K562 (cell line): ENCODE data around the gene ZMPSTE24. TPM values are rescaled to one million over a fixed set of nuclear protein-coding genes. Genes with fewer than 3 reads are reported as not detected.

ENCODE experiments used
- ATAC-seq: fragments of 200-7000 bp; cut with Tn5 transposase; 3 replicates; pipeline ENCODE4 v1.9.1; 2020; ENCODE audit warnings: moderate library complexity
- BruUV-seq: library from RNA; stranded (reverse); fragments of 400-500 nt; replicated peaks from 2 replicates; lab custom pipeline; 2021; lab: Mats Ljungman, UMichigan
- CTCF ChIA-PET: fragments of 300-600 bp; formaldehyde crosslinking; extraction: SDS; loops from one replicate; lab custom pipeline; 2021; ENCODE audit warnings: low intra/inter-chr PET ratio; lab: Yijun Ruan, JAX
- POLR2A ChIA-PET: fragments of 300-600, 350-650 bp; sonication (Branson Sonifier 250); formaldehyde crosslinking; extraction: SDS; loops from one replicate; lab custom pipeline; 2021; ENCODE audit warnings: antibody characterized with exemption, inconsistent platforms; lab: Yijun Ruan, JAX
- DNase-seq, 4 experiments: peaks; one replicate each; pipeline versions ENCODE4 v3.0.0 to v3.0.0-alpha.2; 2011 to 2018; ENCODE audit warnings: low spot score in 3 of 4, mixed read lengths in 3 of 4; ENCODE audit errors: extremely low read depth in 1 of 4
- FAIRE-seq: peaks from 2 replicates; lab custom pipeline; 2011; peaks lifted over from hg19 to GRCh38; lab: Jason Lieb, UNC
- H2AFZ ChIP-seq: 2 replicates; pipeline ENCODE4 v1.6.0; 2011; ENCODE audit warnings: low read depth, low read length, control low read depth, inconsistent platforms
- H3K27ac ChIP-seq: fragments of 200-600 bp; 3 replicates; pipeline ENCODE4 v1.8.0; 2011; ENCODE audit warnings: low read depth, mild to moderate bottlenecking, control low read depth, inconsistent platforms, low read length, moderate library complexity, mixed read lengths; ENCODE audit errors: extremely low read depth
- H3K27me3 ChIP-seq, 2 experiments: fragments of 300-600 bp in 1 of 2; 2 replicates in 1 of 2; 3 replicates in 1 of 2; pipeline versions ENCODE4 v1.6.0 to v1.8.0; 2011; ENCODE audit warnings: inconsistent platforms in 2 of 2, low read length in 2 of 2, mild to moderate bottlenecking in 1 of 2, mixed read lengths in 1 of 2, moderate library complexity in 1 of 2; ENCODE audit not compliant: control insufficient read depth in 2 of 2, insufficient read depth in 2 of 2
- H3K36me3 ChIP-seq: fragments of 300-600 bp; 3 replicates; pipeline ENCODE4 v1.8.0; 2011; ENCODE audit warnings: mild to moderate bottlenecking, low read length, inconsistent platforms; ENCODE audit not compliant: control insufficient read depth, insufficient read depth
- H3K4me1 ChIP-seq, 2 experiments: fragments of 200-600 bp in 1 of 2; replicated peaks in 1 of 2; 2 replicates in 1 of 2; 3 replicates in 1 of 2; pipeline versions ENCODE4 v1.5.1 to v1.8.0; 2011; ENCODE audit warnings: inconsistent platforms in 2 of 2, low read length in 2 of 2, mild to moderate bottlenecking in 1 of 2, mixed read lengths in 1 of 2, moderate library complexity in 1 of 2; ENCODE audit not compliant: control insufficient read depth in 2 of 2, insufficient read depth in 2 of 2
- H3K4me2 ChIP-seq: 2 replicates; pipeline ENCODE4 v1.6.1; 2011; ENCODE audit warnings: low read length, control low read depth, inconsistent platforms, mixed read lengths; ENCODE audit not compliant: insufficient read depth
- H3K4me3 ChIP-seq: fragments of 200-600 bp; sonication (generic), shearing (Covaris generic); 2 replicates; pipeline ENCODE4 v1.5.1; 2016; ENCODE audit warnings: control low read depth, inconsistent platforms
- H3K79me2 ChIP-seq: fragments of 200-600 bp; 3 replicates; pipeline ENCODE4 v1.8.0; 2011; ENCODE audit warnings: low read length, inconsistent platforms; ENCODE audit not compliant: control insufficient read depth, insufficient read depth
- H3K9ac ChIP-seq, 2 experiments: 2 replicates each; pipeline versions ENCODE4 v1.6.0 to v1.6.1; 2011; ENCODE audit warnings: low read depth in 2 of 2, low read length in 2 of 2, control low read depth in 1 of 2, inconsistent platforms in 1 of 2, mild to moderate bottlenecking in 1 of 2, mixed read lengths in 1 of 2; ENCODE audit not compliant: insufficient read depth in 1 of 2
- H3K9me1 ChIP-seq: one replicate; pipeline ENCODE4 v1.6.0; 2011; ENCODE audit warnings: inconsistent platforms, mild to moderate bottlenecking, low read length, moderate library complexity; ENCODE audit not compliant: control insufficient read depth, insufficient read depth
- H3K9me3 ChIP-seq: replicated peaks from 2 replicates; pipeline ENCODE4 v1.5.1; 2011; ENCODE audit warnings: low read depth, low read length, inconsistent platforms; ENCODE audit not compliant: control insufficient read depth, insufficient read depth
- H4K20me1 ChIP-seq: replicated peaks from 2 replicates; pipeline ENCODE4 v1.6.1; 2011; ENCODE audit warnings: low read length, inconsistent platforms, mixed read lengths; ENCODE audit not compliant: control insufficient read depth, insufficient read depth
- DNMT1 ChIP-seq: fragments of 450-650 bp; IDR thresholded peaks from 2 replicates; pipeline ENCODE4 v1.6.1; 2016; ENCODE audit warnings: antibody characterized with exemption, mild to moderate bottlenecking
- ETV5 ChIP-seq: sonication (generic); formaldehyde crosslinking; IDR thresholded peaks from 2 replicates; pipeline ENCODE4 v1.4.0; 2020; ENCODE audit warnings: low read depth, mild to moderate bottlenecking, missing genetic modification reagents
- FOSL1 ChIP-seq: fragments of 200-800 bp; sonication (Bioruptor generic); conservative IDR thresholded peaks from 2 replicates; pipeline ENCODE4 v1.6.1; 2016; ENCODE audit warnings: missing genetic modification characterization, missing compliant biosample characterization
- L3MBTL2 ChIP-seq: fragments of 450-650 bp; IDR thresholded peaks from 2 replicates; pipeline ENCODE4 v1.6.1; 2016; ENCODE audit warnings: mild to moderate bottlenecking, moderate library complexity
- MCM5 ChIP-seq: fragments of 450-650 bp; IDR thresholded peaks from 2 replicates; pipeline ENCODE4 v1.6.1; 2016; ENCODE audit warnings: low read depth
- NR2C1 ChIP-seq, 2 experiments: fragments of 450-650 bp; IDR thresholded peaks; 2 replicates each; pipeline ENCODE4 v1.6.1; 2017; ENCODE audit warnings: mild to moderate bottlenecking in 2 of 2, antibody characterized with exemption in 1 of 2, inconsistent platforms in 1 of 2, missing compliant biosample characterization in 1 of 2, missing genetic modification characterization in 1 of 2
- PHB2 ChIP-seq: fragments of 450-650 bp; IDR thresholded peaks from 2 replicates; pipeline ENCODE4 v1.6.1; 2017; ENCODE audit warnings: low read depth
- ZNF165 ChIP-seq: fragments of 250-450 bp; sonication (Bioruptor Pico); IDR thresholded peaks from 2 replicates; pipeline ENCODE4 v1.4.0; 2020; ENCODE audit warnings: borderline replicate concordance
- WGBS: fragments of 100-300 bp; shearing (Covaris generic); methylation state at CpG from one replicate; pipeline ENCODE4 v1.1.6; 2016; ENCODE audit warnings: low coverage, mixed read lengths; ENCODE audit not compliant: insufficient coverage; ENCODE audit errors: missing lambda C conversion rate; 5-methylcytosine and 5-hydroxymethylcytosine counted together
- in situ Hi-C: fragments of 300-500 bp; cut with MboI; formaldehyde crosslinking; loops from 4 replicates; pipeline ENCODE4 v1.15.0; 2018; ENCODE audit warnings: inconsistent platforms, mixed read lengths
- intact Hi-C: fragments of 100-400 bp; cut with micrococcal nuclease; formaldehyde crosslinking; loops from 2 replicates; pipeline ENCODE4 v1.14.2; 2022
- polyA plus RNA-seq, 8 experiments: library from polyadenylated mRNA; depleted of rRNA in 4 of 8; stranded (reverse) in 5 of 8; unstranded in 3 of 8; fragments of >200 nt; fragmentation: Nextera tagmentation in 2 of 8; fragmentation: Illumina TruSeq in 1 of 8; extraction: Ambion mirVana in 2 of 8; extraction: Trizol in 1 of 8; gene quantifications; 2 replicates each; pipeline versions ENCODE4 v1.2.1 to v1.2.3, GENCODE V29; 2011 to 2014; ENCODE audit warnings: inconsistent platforms in 1 of 8, missing spikeins in 1 of 8
- total RNA-seq, 7 experiments: library from RNA; depleted of rRNA in 6 of 7; stranded (reverse); fragments of >200 nt in 6 of 7; fragmentation: Illumina TruSeq in 2 of 7; extraction: Trizol in 2 of 7; gene quantifications; 2 replicates each; pipeline versions ENCODE4 v1.2.1 to v1.2.3, GENCODE V29; 2011 to 2021; ENCODE audit warnings: low replicate concordance in 1 of 7
- TF ChIP-seq, protein P1 (sequence below): fragments of 250-450 bp; sonication (Bioruptor Pico); IDR thresholded peaks from 2 replicates; pipeline ENCODE4 v1.8.0; 2021; ENCODE audit warnings: moderate library complexity, mild to moderate bottlenecking, inconsistent platforms
- TF ChIP-seq, protein P2 (sequence below), 2 experiments: fragments of 450-650 bp in 1 of 2; sonication (generic) in 1 of 2; formaldehyde crosslinking; conservative IDR thresholded peaks; 2 replicates each; pipeline versions ENCODE4 v1.4.0 to v1.8.1; 2020 to 2022; ENCODE audit warnings: mild to moderate bottlenecking in 1 of 2, missing genetic modification reagents in 1 of 2

Gene ZMPSTE24
- total and polyA plus RNA-seq, 9 of the 15 experiments (the other 6 are each of a cell fraction or from before 2014, with no cell fraction given) = 30.7 to 75.9 (median 64.3) TPM

DNA sequence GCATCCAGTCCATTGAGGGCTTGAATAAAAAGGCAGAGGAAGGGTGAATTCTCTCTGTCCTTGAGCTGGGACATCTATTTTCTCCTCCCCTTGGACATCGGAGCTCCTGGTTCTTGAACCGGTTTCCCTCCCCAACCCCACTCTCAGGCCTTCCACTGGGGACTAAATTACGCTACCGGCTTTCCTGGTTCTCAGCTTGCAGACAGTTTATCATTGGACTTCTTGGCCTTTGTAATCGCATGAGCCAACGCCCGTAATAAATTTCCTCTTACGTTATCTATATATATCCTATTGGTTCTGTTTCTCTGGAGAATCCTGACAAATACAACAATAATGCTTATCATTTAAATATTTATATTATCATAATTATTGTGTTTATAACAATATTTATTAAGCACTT lies 79.4 kb downstream of the ZMPSTE24 start:
- Histone ChIP-seq H3K9me3 (no peaks in the 10 kb centered on the region), H3K9ac (no peak overlapping the region), H3K4me3 (no peak overlapping the region), H3K36me3 (no peaks in the 10 kb centered on the region), H4K20me1 (no peaks in the 10 kb centered on the region), H2AFZ (no peak overlapping the region), H3K27ac (no peak overlapping the region), H3K27me3 (no peaks in the 10 kb centered on the region), H3K79me2 (no peaks in the 10 kb centered on the region), H3K4me1 (peaks cover 15 to 21% of the 10 kb centered on the region in 2 experiments; a peak in 4 of 5 replicates), H3K4me2 (no peak overlapping the region), H3K9me1 (no peaks in the 10 kb centered on the region)
- in situ Hi-C loops (loop anchor here (5.0 kb wide), 2 partner anchors 65 to 185 kb away; no protein-coding TSS in a partner anchor), intact Hi-C loops (no loop called here)
- TF ChIP-seq NR2C1 (IDR thresholded peaks at IDR 0.05) (no peak), NR2C1 (tag; IDR thresholded peaks at IDR 0.05) (no peak)
- ATAC-seq (no peak), FAIRE-seq (no peak), DNase-seq (no peak)
- CTCF ChIA-PET = interaction anchor here (1.1 kb wide), 1 partner anchor 249 kb away, joined by 3 read pairs; no protein-coding TSS in a partner anchor
- POLR2A ChIA-PET = interaction anchor here (1.4 kb wide), 1 partner anchor 13 kb away, joined by 3 read pairs; no protein-coding TSS in a partner anchor
- 62% methylated on average over 8 of the region's 8 CpGs for WGBS
- BruUV-seq = no TSS peak

DNA sequence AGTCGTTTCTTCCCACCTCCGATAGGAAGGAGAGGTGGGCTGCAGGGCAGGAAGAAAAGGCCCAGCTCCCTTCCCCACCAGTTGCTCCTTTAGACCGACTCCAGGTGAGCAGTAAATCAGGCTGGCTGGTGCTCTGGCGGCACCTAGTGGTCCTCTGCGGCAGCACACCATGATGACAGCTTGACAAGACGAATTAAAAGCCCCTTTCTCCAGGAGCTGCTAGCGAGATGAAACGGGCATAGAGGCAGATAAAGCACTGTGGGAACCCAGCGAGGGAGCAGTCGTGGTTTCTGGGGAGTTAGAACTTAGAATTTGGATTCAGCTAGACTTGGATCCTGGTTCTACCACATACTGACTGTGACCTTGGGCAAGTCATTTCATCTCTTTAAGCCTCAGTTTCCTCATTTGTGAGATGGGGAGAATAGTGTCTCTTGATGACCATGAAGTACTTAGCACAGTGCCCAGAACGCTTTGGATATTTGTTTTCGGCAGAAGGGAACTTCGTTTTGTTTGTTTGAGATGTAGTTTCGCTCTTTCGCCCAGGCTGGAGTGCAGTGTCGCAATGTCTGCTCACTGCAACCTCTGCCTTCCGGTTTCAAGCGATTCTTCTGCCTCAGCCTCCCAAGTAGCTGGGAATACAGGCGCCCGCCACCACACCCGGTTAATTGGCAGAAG lies 80.8 kb downstream of the ZMPSTE24 start:
- Histone ChIP-seq H3K9me3 (no peaks in the 10 kb centered on the region), H4K20me1 (no peaks in the 10 kb centered on the region), H3K9me1 (no peaks in the 10 kb centered on the region), H3K4me3 (no peak overlapping the region), H3K27me3 (no peaks in the 10 kb centered on the region), H3K36me3 (no peaks in the 10 kb centered on the region), H3K9ac (no peak overlapping the region), H2AFZ (peak overlapping the region; percentile 67), H3K4me1 (peaks cover 15 to 21% of the 10 kb centered on the region in 2 experiments; a peak in 4 of 5 replicates), H3K4me2 (peak overlapping the region; percentile 54; the same call in 1 of the 2 replicates), H3K79me2 (no peaks in the 10 kb centered on the region), H3K27ac (no peak overlapping the region)
- in situ Hi-C loops (loop anchor here (5.0 kb wide), 2 partner anchors 63 to 187 kb away; no protein-coding TSS in a partner anchor), intact Hi-C loops (loop anchor here (1.0 to 2.0 kb wide), 3 partner anchors 66 to 260 kb away; no protein-coding TSS in a partner anchor)
- ChIA-PET POLR2A (interaction anchor here (0.6 to 1.5 kb wide), 8 partner anchors 15 to 261 kb away, joined by 3 to 6 read pairs (median 4); no protein-coding TSS in a partner anchor), CTCF (interaction anchor here (0.6 to 2.1 kb wide), 5 partner anchors 45 to 263 kb away, joined by 3 to 11 read pairs (median 9); no protein-coding TSS in a partner anchor)
- DNase-seq (peak; percentile 82 to 93 (median 84)), ATAC-seq (peak; percentile 90), FAIRE-seq (peak; percentile 92)
- no TSS peak for BruUV-seq
- WGBS = 33% methylated on average over 21 of the region's 21 CpGs
- TF ChIP-seq PHB2 (no peak), ETV5 (CRISPR knock-in tag) (peak; percentile 13; the same call in 1 of the 2 replicates), MCM5 (no peak), ZNF165 (CRISPR knock-in tag) (no peak), FOSL1 (tag) (0 out of 2 replicates have a peak, but pooled peaks have one; percentile 18), DNMT1 (no peak), L3MBTL2 (no peak)
- TF ChIP-seq, protein P1, sequence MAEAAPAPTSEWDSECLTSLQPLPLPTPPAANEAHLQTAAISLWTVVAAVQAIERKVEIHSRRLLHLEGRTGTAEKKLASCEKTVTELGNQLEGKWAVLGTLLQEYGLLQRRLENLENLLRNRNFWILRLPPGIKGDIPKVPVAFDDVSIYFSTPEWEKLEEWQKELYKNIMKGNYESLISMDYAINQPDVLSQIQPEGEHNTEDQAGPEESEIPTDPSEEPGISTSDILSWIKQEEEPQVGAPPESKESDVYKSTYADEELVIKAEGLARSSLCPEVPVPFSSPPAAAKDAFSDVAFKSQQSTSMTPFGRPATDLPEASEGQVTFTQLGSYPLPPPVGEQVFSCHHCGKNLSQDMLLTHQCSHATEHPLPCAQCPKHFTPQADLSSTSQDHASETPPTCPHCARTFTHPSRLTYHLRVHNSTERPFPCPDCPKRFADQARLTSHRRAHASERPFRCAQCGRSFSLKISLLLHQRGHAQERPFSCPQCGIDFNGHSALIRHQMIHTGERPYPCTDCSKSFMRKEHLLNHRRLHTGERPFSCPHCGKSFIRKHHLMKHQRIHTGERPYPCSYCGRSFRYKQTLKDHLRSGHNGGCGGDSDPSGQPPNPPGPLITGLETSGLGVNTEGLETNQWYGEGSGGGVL (CRISPR knock-in tag) = no peak
- TF ChIP-seq, protein P2, sequence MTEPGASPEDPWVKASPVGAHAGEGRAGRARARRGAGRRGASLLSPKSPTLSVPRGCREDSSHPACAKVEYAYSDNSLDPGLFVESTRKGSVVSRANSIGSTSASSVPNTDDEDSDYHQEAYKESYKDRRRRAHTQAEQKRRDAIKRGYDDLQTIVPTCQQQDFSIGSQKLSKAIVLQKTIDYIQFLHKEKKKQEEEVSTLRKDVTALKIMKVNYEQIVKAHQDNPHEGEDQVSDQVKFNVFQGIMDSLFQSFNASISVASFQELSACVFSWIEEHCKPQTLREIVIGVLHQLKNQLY (CRISPR knock-in tag; conservative IDR thresholded peaks at IDR 0.05) = 0 out of 4 replicates have a peak, but pooled peaks of 1 of the 2 experiments have one; percentile 29
